Parathyroid adenoma (tissue), 2 donors: ENCODE measurements around the gene SHF.
A peak's percentile ranks its signal among the peaks of the same experiment; 100 is the strongest.

Source experiments
- H2AFZ ChIP-seq: fragments of 300-600 bp; sonication (generic); one replicate; pipeline ENCODE4 v1.7.0; 2017; ENCODE audit warnings: antibody characterized with exemption, mild to moderate bottlenecking
- H3K27ac ChIP-seq: fragments of 300-600 bp; sonication (generic); one replicate; pipeline ENCODE4 v1.7.0; 2017
- H3K27me3 ChIP-seq: fragments of 300-600 bp; sonication (generic); one replicate; pipeline ENCODE4 v1.7.0; 2017; ENCODE audit warnings: low read length; ENCODE audit not compliant: control insufficient read depth, insufficient read depth
- H3K36me3 ChIP-seq: fragments of 300-600 bp; sonication (generic); one replicate; pipeline ENCODE4 v1.7.0; 2017; ENCODE audit warnings: low read length; ENCODE audit not compliant: control insufficient read depth, insufficient read depth
- H3K4me1 ChIP-seq: fragments of 300-600 bp; sonication (generic); one replicate; pipeline ENCODE4 v1.7.0; 2017; ENCODE audit warnings: control low read depth
- H3K4me2 ChIP-seq: fragments of 300-600 bp; sonication (generic); one replicate; pipeline ENCODE4 v1.7.0; 2017; ENCODE audit warnings: low read length
- H3K4me3 ChIP-seq: fragments of 300-600 bp; sonication (generic); one replicate; pipeline ENCODE4 v1.7.0; 2017; ENCODE audit warnings: low read depth, low read length
- H3K79me2 ChIP-seq: fragments of 300-600 bp; sonication (generic); one replicate; pipeline ENCODE4 v1.7.0; 2017; ENCODE audit warnings: control low read depth
- H3K9ac ChIP-seq: fragments of 300-600 bp; sonication (generic); one replicate; pipeline ENCODE4 v1.7.0; 2017; ENCODE audit warnings: mild to moderate bottlenecking
- H3K9me3 ChIP-seq: fragments of 300-600 bp; sonication (generic); one replicate; pipeline ENCODE4 v1.7.0; 2017; ENCODE audit warnings: low read length; ENCODE audit not compliant: control insufficient read depth
- CTCF ChIP-seq: fragments of 300-600 bp; sonication (generic); IDR thresholded peaks from one replicate; pipeline ENCODE4 v1.7.0; 2017; ENCODE audit warnings: antibody characterized with exemption, mild to moderate bottlenecking
- donor health status: primary hyperparathyroidism.

SHF gene

DNA sequence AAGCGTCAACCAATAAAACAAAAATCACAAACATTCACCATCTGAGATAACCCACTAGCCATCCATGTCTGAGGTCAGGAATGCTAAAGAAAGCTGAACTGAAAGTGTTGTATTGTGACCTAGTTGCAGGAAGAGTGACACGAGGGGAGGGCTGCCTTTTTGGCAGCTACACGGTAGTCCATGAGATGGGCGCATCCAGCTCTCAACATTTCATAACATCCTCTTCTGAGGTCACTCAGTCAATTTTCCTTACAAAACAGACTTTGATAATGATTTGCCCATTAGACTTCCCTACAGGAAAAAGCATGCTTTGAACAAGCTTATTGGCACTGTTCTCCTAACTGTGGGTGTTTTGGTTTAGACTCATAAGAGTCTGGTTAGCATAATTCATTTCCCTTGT, 15.4 kb upstream of the SHF start:
- no peak overlapping the region for H3K4me3 ChIP-seq
- no peak for TF ChIP-seq CTCF
- H3K36me3 ChIP-seq, result no peaks in the 10 kb centered on the region
- peak overlapping the region; percentile 17 for H2AFZ ChIP-seq
- no peak overlapping the region for H3K4me2 ChIP-seq
- no peaks in the 10 kb centered on the region for H3K9me3 ChIP-seq
- H3K4me1 ChIP-seq, result peaks cover 2% of the 10 kb centered on the region
- H3K27ac ChIP-seq, result no peak overlapping the region
- no peak overlapping the region for H3K9ac ChIP-seq
- H3K27me3 ChIP-seq, result no peaks in the 10 kb centered on the region
- no peaks in the 10 kb centered on the region for H3K79me2 ChIP-seq

DNA sequence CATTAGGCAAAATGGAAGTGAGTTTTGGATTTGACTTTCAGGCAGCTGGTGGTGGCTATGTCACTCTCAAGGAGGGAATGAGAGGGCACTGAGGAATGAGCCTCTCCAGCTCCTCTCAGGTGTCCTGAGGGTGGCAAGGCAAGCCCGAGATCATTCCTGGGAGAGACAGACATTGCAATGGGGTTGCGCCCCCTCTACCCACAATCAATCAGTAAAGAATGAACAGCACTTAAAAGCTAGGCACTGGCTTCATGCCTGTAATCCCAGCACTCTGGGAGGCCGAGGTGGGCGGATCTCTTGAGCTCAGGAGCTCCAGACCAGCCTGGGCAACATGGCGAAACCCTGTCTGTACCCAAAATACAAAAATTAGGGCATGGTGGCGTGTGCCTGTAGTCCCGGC, 14.1 kb upstream of the SHF start:
- Histone ChIP-seq H3K36me3 (no peaks in the 10 kb centered on the region), H3K9me3 (no peaks in the 10 kb centered on the region), H3K9ac (no peak overlapping the region), H3K4me3 (no peak overlapping the region), H2AFZ (no peak overlapping the region), H3K79me2 (no peaks in the 10 kb centered on the region), H3K4me2 (no peak overlapping the region), H3K4me1 (peaks cover 2% of the 10 kb centered on the region), H3K27me3 (no peaks in the 10 kb centered on the region), H3K27ac (no peak overlapping the region)
- no peak for TF ChIP-seq CTCF

DNA sequence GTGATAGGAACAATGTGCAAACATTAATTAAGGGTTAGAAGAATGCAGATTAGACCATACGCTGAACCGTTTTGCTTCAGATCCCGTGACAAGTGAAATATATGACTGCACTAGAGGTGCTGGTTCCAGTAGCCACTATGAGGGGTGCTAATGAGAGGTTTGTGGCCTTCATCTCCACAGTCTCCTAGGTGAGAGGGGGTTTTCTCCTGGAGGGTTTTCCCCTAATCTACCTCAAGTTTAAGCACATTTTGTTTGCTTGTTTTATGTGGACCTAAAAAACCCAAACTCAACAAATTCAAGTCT, 13.7 kb upstream of the SHF start:
- Histone ChIP-seq H3K4me2 (peak overlapping the region; percentile 78), H3K27ac (peak overlapping the region; percentile 100), H3K79me2 (no peaks in the 10 kb centered on the region), H3K4me1 (peaks cover 2% of the 10 kb centered on the region), H3K9me3 (no peaks in the 10 kb centered on the region), H3K9ac (no peak overlapping the region), H3K36me3 (no peaks in the 10 kb centered on the region), H2AFZ (no peak overlapping the region), H3K4me3 (no peak overlapping the region), H3K27me3 (no peaks in the 10 kb centered on the region)
- TF ChIP-seq CTCF, result no peak

DNA sequence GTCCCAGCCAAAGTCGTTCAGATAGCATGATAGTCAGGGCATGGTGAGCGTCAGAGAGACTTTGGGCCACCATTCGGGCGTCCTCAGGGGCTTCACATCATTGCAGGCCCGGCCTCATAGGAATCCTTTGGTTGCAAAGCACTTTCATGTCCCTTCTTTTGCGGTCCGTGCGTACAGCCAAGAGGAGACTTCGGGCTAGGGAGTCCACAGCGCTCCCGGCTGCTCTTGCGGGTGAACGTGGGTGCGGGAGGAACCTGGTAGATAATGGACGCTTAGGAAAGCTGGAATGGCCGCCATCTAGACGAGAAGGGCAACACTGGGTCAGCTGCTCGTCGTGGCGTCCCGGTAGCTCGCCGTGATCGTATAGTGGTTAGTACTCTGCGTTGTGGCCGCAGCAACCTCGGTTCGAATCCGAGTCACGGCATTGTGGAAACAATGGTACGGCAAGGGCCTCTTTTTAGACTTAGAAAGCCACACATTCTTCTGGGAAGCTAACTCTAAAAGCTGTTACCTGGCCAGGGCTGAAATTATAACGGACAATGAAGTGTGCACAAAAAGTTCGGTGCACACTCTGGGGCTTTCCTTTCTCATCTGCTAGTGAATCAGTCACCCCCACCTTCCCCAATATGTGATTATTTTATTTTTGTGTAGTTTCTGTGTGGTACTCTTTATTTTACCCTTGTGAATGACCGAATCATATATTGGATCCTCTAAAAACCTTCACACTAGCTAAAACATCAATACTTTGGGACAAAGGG, 13.2 kb upstream of the SHF start:
- Histone ChIP-seq H3K27me3 (no peaks in the 10 kb centered on the region), H3K9ac (no peak overlapping the region), H3K4me2 (peak overlapping the region; percentile 78), H3K9me3 (no peaks in the 10 kb centered on the region), H3K36me3 (no peaks in the 10 kb centered on the region), H3K4me1 (peaks cover 2% of the 10 kb centered on the region), H3K4me3 (peak overlapping the region; percentile 68), H3K79me2 (no peaks in the 10 kb centered on the region), H2AFZ (peak overlapping the region; percentile 97), H3K27ac (peak overlapping the region; percentile 100)
- TF ChIP-seq CTCF, result no peak
